GM10266 (cell line): Measurements from ENCODE around the gene PDZK1IP1.

Experiments
- DNase-seq: peaks from one replicate; pipeline ENCODE4 v3.0.0; 2012; ENCODE audit errors: extremely low spot score
- CTCF ChIP-seq: IDR thresholded peaks from 2 replicates; pipeline ENCODE4 v1.5.1; 2012; ENCODE audit warnings: mild to moderate bottlenecking, low read depth; ENCODE audit not compliant: control insufficient read depth, insufficient read depth; ENCODE audit errors: missing control alignments

PDZK1IP1 gene

GRCh38 chr1:47187231-47187925, 2.5 kb downstream of the PDZK1IP1 start:
- DNase-seq = no peak
- TF ChIP-seq CTCF = no peak

GRCh38 chr1:47186267-47187185, 3.3 kb downstream of the PDZK1IP1 start:
- DNase-seq = no peak
- TF ChIP-seq CTCF = no peak

DNA sequence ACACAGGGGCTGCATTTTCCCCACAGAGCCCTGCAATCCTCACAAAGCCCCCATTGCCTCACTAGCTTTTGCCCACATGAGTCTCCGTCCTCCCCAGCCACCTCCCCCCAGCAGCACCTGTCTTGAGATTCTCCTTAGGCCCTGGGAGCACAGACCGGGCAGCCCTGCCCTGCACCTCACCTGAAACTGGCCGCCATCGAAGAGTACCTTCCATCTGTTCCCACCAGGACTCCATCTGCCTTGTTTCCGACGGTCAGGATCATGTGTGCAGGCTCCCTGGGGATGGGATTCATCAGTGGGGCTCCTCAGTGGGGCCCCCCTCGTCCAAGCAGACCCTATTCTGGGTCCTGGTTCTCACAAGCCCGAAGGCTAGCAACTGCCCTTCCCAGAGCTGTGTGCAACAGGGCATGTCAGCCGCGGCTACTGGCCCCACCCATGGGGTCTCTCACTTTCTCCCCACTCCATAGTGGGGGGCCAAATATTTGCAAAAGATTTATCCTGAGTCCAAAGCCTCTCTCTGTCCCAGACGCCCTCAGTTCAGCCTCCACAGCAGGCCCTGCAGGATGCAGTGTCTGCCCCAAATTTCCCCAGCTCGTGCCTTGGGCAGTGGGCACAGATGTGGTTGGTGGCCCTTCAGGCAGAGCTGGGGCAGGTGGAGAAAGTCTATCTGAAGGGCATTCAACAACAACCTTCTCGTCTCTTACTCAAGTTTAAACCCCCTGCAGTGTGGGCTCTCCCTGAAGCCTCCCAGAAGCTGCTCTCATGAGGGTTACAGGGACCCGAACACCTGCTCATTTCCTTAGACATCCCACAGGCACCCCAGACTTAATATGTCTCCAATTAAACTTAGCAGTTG, 4.8 kb downstream of the PDZK1IP1 start:
- TF ChIP-seq CTCF = no peak
- DNase-seq = no peak

DNA sequence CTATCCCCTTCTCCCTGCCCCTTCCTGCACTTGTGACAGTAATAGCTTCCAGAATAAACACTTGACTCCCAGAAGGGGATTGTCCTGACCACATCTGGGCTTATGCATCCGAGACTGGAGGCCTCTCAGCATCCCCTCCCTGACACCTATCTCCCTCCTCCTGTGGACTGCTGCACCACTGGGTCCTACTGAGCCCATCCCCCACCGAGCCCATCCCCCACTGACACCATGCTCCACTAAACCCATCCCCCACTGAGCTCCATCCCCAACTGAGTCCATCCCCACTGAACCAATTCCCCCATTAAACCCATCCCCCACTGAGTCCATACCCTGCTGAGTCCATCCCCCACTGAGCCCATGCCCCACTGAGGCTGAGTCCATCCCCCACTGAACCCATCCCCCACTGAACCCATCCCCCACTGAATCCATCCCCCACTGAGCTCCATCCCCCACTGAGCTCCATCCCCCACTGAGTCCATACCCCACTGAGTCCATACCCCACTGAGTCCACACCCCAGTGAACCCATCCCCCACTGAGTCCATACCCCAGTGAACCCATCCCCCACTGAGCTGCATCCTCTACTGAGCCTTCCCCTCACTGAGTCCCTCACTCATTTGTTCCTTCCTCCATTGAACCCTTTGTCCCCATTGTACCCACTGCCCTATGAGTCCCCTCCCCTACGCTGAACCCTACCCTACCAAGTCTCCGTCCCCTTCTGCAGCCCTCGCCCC, 5.6 kb downstream of the PDZK1IP1 start:
- no peak for TF ChIP-seq CTCF
- DNase-seq = no peak

DNA sequence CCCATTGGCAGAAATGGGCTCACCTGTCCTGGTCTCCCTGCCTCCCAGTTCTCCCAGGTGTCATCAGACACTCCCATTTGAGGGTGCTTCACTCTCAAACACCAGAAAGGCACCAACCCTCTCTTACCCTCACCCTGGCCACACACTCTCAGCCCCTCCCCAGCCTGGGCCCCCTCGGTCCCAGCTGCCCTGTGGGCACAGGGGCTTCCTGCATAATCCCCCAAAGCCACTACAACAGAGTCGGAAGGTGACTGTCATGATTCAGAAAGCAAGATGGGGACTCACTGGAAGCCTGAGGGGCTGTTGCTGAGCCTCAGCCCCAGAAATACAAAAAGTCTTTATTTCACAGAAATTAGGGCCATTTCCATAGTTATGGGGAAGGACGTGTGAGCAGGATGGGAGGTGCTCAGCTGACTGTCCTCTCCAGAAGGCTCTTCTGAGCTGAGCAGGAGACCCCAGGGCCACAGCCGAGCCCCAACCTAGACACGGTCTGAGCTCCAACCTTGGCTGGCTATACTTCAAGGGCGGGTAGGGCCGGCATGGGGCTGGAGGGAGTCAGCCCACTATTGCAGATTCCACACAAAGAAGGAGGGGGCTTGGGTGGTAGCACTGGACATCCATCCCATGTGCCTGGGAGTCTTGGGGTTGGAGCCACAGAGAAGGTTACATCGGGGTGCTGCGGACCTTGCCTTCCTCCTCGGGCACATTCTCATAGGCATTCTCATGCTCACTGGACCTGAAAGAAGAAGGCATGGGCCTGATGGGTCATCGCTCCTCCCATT, 6.3 kb downstream of the PDZK1IP1 start:
- no peak for TF ChIP-seq CTCF
- DNase-seq = no peak

GRCh38 chr1:47182676-47183235, 7.1 kb downstream of the PDZK1IP1 start:
- TF ChIP-seq CTCF = no peak
- no peak for DNase-seq
